AML-193 (cell line): ENCODE measurements around the gene ZBTB17.
"Not testable (repeated sequence)": the region's sequence is repeated elsewhere in the genome, so short reads cannot be mapped to it uniquely, and the experiment has no call there.

Experiments
- DNase-seq, 2 experiments: peaks; one replicate each; lab custom pipeline; 2025; lab: John Stamatoyannopoulos, UW

Gene ZBTB17

GRCh38 chr1:15892857-15893599 lies 82.9 kb downstream of the ZBTB17 start:
- DNase-seq = not testable (repeated sequence)
